Prostate gland (tissue), 2 donors: Measurements from ENCODE around the gene TSPAN33. TPM values are rescaled to one million over a fixed set of nuclear protein-coding genes. Genes with fewer than 3 reads are reported as not detected.

Source experiments
- DNase-seq: peaks from one replicate; pipeline ENCODE4 v3.0.0-alpha.2; 2019; ENCODE audit warnings: low spot score
- H3K27ac ChIP-seq, 2 donors: fragments of 200-600 bp; sonication (generic); 2 replicates each; pipeline ENCODE4 v1.5.1; 2017 to 2019
- H3K27me3 ChIP-seq: fragments of 200-600 bp; sonication (generic); replicated peaks from 2 replicates; pipeline ENCODE4 v1.5.1; 2019; ENCODE audit not compliant: insufficient read depth
- H3K36me3 ChIP-seq, 2 donors: fragments of 200-600 bp; sonication (generic); 1 replicate in 1 of 2; 2 replicates in 1 of 2; pipeline versions ENCODE4 v1.5.1 to v1.8.1; 2017 to 2019
- H3K4me1 ChIP-seq: fragments of 200-600 bp; sonication (generic); replicated peaks from 2 replicates; pipeline ENCODE4 v1.5.1; 2019
- H3K4me3 ChIP-seq, 2 donors: fragments of 200-600 bp; sonication (generic); 2 replicates each; pipeline ENCODE4 v1.5.1; 2017 to 2019
- H3K9me3 ChIP-seq: fragments of 200-600 bp; sonication (generic); 2 replicates; pipeline ENCODE4 v1.5.1; 2017
- POLR2A ChIP-seq: fragments of 450-650 bp; IDR thresholded peaks from one replicate; pipeline ENCODE4 v1.6.1; 2016; ENCODE audit warnings: antibody characterized with exemption, mild to moderate bottlenecking
- POLR2AphosphoS5 ChIP-seq: sonication (generic); formaldehyde crosslinking; IDR thresholded peaks from one replicate; pipeline ENCODE4 v1.6.1; 2017; ENCODE audit warnings: antibody characterized with exemption
- WGBS: methylation state at CpG from one replicate; pipeline ENCODE4 v1.1.5; 2018; 5-methylcytosine and 5-hydroxymethylcytosine counted together
- intact Hi-C: fragments of 100-400 bp; cut with DNase I; formaldehyde crosslinking; loops from one replicate; pipeline ENCODE4 v1.14.2; 2022
- total RNA-seq, 2 donors: library from RNA; depleted of rRNA; stranded (reverse); fragments of >200 nt; gene quantifications; one replicate each; pipeline ENCODE4 v1.1.0, GENCODE V29; 2016
- TF ChIP-seq, protein P1 (sequence below), 4 experiments: fragments of 200-600 bp in 2 of 4; fragments of 450-650 bp in 2 of 4; sonication (generic) in 2 of 4; IDR thresholded peaks; 1 replicate in 3 of 4; 2 replicates in 1 of 4; pipeline ENCODE4 v1.5.1; 2016 to 2019; ENCODE audit warnings: antibody characterized with exemption in 4 of 4, mild to moderate bottlenecking in 2 of 4, moderate library complexity in 2 of 4

TSPAN33 gene
- total RNA-seq, 2 donors from 2014 or later = 8.4 to 47.7 TPM

GRCh38 chr7:129101746-129102145 is 42.8 kb upstream of the TSPAN33 start:
- Histone ChIP-seq H3K27ac (no peak overlapping the region), H3K9me3 (no peaks in the 10 kb centered on the region), H3K36me3 (no peaks in the 10 kb centered on the region), H3K4me1 (no peaks in the 10 kb centered on the region), H3K27me3 (no peaks in the 10 kb centered on the region), H3K4me3 (no peak overlapping the region)
- no peak for DNase-seq
- TF ChIP-seq POLR2A = no peak
- TF ChIP-seq POLR2AphosphoS5 = no peak
- TF ChIP-seq, protein P1, sequence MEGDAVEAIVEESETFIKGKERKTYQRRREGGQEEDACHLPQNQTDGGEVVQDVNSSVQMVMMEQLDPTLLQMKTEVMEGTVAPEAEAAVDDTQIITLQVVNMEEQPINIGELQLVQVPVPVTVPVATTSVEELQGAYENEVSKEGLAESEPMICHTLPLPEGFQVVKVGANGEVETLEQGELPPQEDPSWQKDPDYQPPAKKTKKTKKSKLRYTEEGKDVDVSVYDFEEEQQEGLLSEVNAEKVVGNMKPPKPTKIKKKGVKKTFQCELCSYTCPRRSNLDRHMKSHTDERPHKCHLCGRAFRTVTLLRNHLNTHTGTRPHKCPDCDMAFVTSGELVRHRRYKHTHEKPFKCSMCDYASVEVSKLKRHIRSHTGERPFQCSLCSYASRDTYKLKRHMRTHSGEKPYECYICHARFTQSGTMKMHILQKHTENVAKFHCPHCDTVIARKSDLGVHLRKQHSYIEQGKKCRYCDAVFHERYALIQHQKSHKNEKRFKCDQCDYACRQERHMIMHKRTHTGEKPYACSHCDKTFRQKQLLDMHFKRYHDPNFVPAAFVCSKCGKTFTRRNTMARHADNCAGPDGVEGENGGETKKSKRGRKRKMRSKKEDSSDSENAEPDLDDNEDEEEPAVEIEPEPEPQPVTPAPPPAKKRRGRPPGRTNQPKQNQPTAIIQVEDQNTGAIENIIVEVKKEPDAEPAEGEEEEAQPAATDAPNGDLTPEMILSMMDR (IDR thresholded peaks at IDR 0.05) = no peak
- WGBS = 88% methylated on average over 6 of the region's 6 CpGs
- intact Hi-C loops = no loop called here

- Histone ChIP-seq H3K4me3 (no peak overlapping the region), H3K9me3 (no peaks in the 10 kb centered on the region), H3K27me3 (no peaks in the 10 kb centered on the region), H3K27ac (no peak overlapping the region), H3K36me3 (no peaks in the 10 kb centered on the region), H3K4me1 (no peaks in the 10 kb centered on the region)
- 88% methylated on average over 4 of the region's 4 CpGs for WGBS
- intact Hi-C loops = no loop called here
- TF ChIP-seq, protein P1 (IDR thresholded peaks at IDR 0.05) = no peak
- TF ChIP-seq POLR2AphosphoS5 = no peak
- TF ChIP-seq POLR2A = no peak
- no peak for DNase-seq
Measured at GRCh38 chr7:129103561-129104324, 40.8 kb upstream of the TSPAN33 start.

- TF ChIP-seq POLR2A = no peak
- no peak for TF ChIP-seq POLR2AphosphoS5
- TF ChIP-seq, protein P1 (IDR thresholded peaks at IDR 0.05) = no peak
- H3K27ac ChIP-seq = no peak overlapping the region
- no peaks in the 10 kb centered on the region for H3K9me3 ChIP-seq
- no peak overlapping the region for H3K4me3 ChIP-seq
- intact Hi-C loops = no loop called here
- no peak for DNase-seq
- H3K4me1 ChIP-seq = no peaks in the 10 kb centered on the region
- no peaks in the 10 kb centered on the region for H3K36me3 ChIP-seq
- no peaks in the 10 kb centered on the region for H3K27me3 ChIP-seq
- 81% methylated on average over 4 of the region's 4 CpGs for WGBS
Measured at GRCh38 chr7:129108581-129108980, 35.9 kb upstream of the TSPAN33 start.

DNA sequence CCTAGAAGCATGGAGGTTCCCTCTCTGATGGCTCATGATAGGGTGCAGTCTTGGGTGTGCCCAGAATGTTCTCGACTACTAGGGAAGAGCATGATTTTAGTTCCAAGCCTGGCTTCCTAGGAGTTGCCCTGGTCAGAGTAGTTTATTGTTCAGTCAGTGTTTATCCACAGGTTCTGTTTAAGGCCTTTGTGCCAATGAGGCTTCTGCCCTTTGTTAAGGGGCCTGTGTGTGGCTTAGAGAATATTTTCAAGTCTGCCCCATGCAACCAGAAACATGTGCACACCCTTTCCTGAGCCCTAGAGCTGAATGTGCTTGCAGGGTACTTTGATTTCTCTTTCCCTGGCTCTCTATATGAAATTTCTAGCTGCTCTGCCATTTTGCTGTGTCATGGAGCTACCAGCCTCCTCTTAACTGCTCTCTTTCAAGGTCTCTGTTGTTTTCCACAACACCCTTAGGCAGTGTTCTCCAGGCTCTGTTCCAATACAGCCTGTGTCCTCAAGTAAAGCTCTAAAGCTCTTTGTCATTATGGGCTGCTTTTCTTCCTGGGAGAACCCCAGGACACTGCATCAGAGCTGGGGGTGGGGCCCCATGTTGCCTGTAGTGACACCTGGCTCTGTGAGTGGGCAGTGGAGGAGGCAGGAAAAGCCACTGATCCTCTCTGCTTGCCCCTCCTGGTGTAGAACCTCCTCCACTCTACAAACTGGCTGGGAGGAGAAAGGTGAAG is 34.1 kb upstream of the TSPAN33 start:
- Histone ChIP-seq H3K27ac (no peak overlapping the region), H3K9me3 (no peaks in the 10 kb centered on the region), H3K27me3 (no peaks in the 10 kb centered on the region), H3K36me3 (no peaks in the 10 kb centered on the region), H3K4me1 (no peaks in the 10 kb centered on the region), H3K4me3 (no peak overlapping the region)
- TF ChIP-seq POLR2AphosphoS5 (no peak), POLR2A (no peak)
- 72% methylated on average over 1 of the region's 1 CpG for WGBS
- no peak for DNase-seq
- intact Hi-C loops = no loop called here

- intact Hi-C loops = no loop called here
- no peaks in the 10 kb centered on the region for H3K36me3 ChIP-seq
- no peaks in the 10 kb centered on the region for H3K9me3 ChIP-seq
- H3K27me3 ChIP-seq = no peaks in the 10 kb centered on the region
- no peak overlapping the region for H3K27ac ChIP-seq
- H3K4me3 ChIP-seq = no peak overlapping the region
- no peaks in the 10 kb centered on the region for H3K4me1 ChIP-seq
- TF ChIP-seq POLR2AphosphoS5 = no peak
- no peak for TF ChIP-seq POLR2A
- TF ChIP-seq, protein P1 (IDR thresholded peaks at IDR 0.05) = no peak
- DNase-seq = no peak
Measured at GRCh38 chr7:129110982-129111376, 33.5 kb upstream of the TSPAN33 start.
